GM23338 (cell line): ENCODE data around the gene IQSEC3.
"Not testable (repeated sequence)": the region's sequence is repeated elsewhere in the genome, so short reads cannot be mapped to it uniquely, and the experiment has no call there.

Experiments
- CREB1 ChIP-seq: fragments of 250-450 bp; sonication (Bioruptor Pico); IDR thresholded peaks from 2 replicates; pipeline ENCODE4 v1.5.0; 2020; ENCODE audit warnings: low read depth, mild to moderate bottlenecking, moderate library complexity
- CTCF ChIP-seq, 2 experiments: fragments of 200-600 bp in 1 of 2; sonication (generic) in 1 of 2; conservative IDR thresholded peaks; 2 replicates each; pipeline versions ENCODE4 v1.5.1 to v1.6.1; 2016 to 2017; ENCODE audit warnings: antibody characterized with exemption in 2 of 2, low read depth in 2 of 2, mild to moderate bottlenecking in 2 of 2, moderate library complexity in 1 of 2
- ETS1 ChIP-seq: IDR thresholded peaks from 2 replicates; pipeline ENCODE4 v1.6.1; 2016; ENCODE audit warnings: antibody characterized with exemption
- EZH2 ChIP-seq: fragments of 200-600 bp; sonication (generic); IDR thresholded peaks from one replicate; pipeline ENCODE4 v1.8.0; 2017; ENCODE audit warnings: antibody characterized with exemption, mild to moderate bottlenecking, low read depth; ENCODE audit not compliant: unreplicated experiment
- EZH2phosphoT487 ChIP-seq: fragments of 200-600 bp; sonication (generic); IDR thresholded peaks from one replicate; pipeline ENCODE4 v1.8.1; 2018; ENCODE audit warnings: antibody characterized with exemption; ENCODE audit not compliant: unreplicated experiment
- JUNB ChIP-seq: IDR thresholded peaks from one replicate; pipeline ENCODE4 v1.6.1; 2016; ENCODE audit warnings: antibody characterized with exemption; ENCODE audit not compliant: unreplicated experiment
- POLR2AphosphoS5 ChIP-seq: IDR thresholded peaks from 2 replicates; pipeline ENCODE4 v1.6.1; 2016; ENCODE audit warnings: antibody characterized with exemption, low read depth
- ZNF331 ChIP-seq: fragments of 250-450 bp; sonication (Bioruptor Pico); IDR thresholded peaks from 2 replicates; pipeline ENCODE4 v1.5.0; 2020; ENCODE audit warnings: low read depth, mild to moderate bottlenecking, moderate library complexity
- TF ChIP-seq, protein P1 (sequence below): IDR thresholded peaks from one replicate; pipeline ENCODE4 v1.6.1; 2018; ENCODE audit warnings: antibody characterized with exemption; ENCODE audit not compliant: unreplicated experiment

DNA sequence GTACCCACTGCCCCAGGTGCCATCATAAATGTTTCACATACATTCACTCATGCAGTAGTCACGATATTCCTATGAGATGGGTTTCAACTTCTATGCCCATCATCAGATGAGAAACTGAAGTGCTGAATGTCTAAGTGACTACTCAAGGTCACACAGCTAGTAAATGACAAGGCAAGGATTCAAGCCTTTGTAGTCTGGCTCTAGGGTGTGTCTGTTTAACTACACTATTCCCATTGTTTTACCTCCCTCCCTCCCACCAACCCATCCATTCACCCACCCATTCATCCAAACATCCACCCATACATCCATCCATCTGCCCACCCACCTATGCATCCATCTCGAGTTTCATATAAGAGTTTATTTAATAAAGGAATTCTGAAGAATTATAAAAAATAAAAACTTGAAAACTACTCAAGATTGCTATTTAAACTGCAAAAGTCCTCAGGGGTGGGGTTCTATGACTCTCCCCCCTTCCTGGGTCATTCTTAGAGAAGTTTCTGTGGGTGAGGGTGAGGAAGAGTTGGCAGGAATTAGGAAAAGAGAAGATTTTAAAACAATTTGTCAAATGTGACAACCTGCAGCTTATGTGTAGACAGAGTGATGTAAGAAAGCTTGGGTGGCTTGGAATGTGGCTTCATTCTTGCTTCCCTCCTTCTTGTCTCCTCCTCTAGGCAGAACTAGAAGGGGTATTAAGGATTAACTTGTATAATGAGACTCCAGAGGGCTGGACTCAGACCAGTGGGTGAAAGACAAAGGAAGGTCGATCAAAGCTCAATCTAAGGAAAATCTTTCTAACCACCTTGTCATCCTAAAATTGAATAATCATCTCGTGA, 13.4 kb upstream of the IQSEC3 start:
- not testable (repeated sequence) for TF ChIP-seq POLR2AphosphoS5; EZH2; CTCF (conservative IDR thresholded peaks at IDR 0.05; ENCODE audit: low read depth in 2 of 2); EZH2phosphoT487; CREB1 (CRISPR knock-in tag); ZNF331 (CRISPR knock-in tag); JUNB; ETS1
- TF ChIP-seq, protein P1, sequence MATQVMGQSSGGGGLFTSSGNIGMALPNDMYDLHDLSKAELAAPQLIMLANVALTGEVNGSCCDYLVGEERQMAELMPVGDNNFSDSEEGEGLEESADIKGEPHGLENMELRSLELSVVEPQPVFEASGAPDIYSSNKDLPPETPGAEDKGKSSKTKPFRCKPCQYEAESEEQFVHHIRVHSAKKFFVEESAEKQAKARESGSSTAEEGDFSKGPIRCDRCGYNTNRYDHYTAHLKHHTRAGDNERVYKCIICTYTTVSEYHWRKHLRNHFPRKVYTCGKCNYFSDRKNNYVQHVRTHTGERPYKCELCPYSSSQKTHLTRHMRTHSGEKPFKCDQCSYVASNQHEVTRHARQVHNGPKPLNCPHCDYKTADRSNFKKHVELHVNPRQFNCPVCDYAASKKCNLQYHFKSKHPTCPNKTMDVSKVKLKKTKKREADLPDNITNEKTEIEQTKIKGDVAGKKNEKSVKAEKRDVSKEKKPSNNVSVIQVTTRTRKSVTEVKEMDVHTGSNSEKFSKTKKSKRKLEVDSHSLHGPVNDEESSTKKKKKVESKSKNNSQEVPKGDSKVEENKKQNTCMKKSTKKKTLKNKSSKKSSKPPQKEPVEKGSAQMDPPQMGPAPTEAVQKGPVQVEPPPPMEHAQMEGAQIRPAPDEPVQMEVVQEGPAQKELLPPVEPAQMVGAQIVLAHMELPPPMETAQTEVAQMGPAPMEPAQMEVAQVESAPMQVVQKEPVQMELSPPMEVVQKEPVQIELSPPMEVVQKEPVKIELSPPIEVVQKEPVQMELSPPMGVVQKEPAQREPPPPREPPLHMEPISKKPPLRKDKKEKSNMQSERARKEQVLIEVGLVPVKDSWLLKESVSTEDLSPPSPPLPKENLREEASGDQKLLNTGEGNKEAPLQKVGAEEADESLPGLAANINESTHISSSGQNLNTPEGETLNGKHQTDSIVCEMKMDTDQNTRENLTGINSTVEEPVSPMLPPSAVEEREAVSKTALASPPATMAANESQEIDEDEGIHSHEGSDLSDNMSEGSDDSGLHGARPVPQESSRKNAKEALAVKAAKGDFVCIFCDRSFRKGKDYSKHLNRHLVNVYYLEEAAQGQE: not testable (repeated sequence)
